WERI-Rb-1 (cell line): ENCODE measurements around the gene DOCK11.

Experiments
- DNase-seq: peaks from one replicate; pipeline ENCODE4 v3.0.0-alpha.2; 2020
- H3K27ac ChIP-seq: fragments of 250-450 bp; sonication (Bioruptor Pico); 2 replicates; pipeline ENCODE4 v1.5.1; 2020; ENCODE audit warnings: mild to moderate bottlenecking, moderate library complexity
- H3K27me3 ChIP-seq: fragments of 250-450 bp; sonication (Bioruptor Pico); 2 replicates; pipeline ENCODE4 v1.5.1; 2021; ENCODE audit warnings: mild to moderate bottlenecking, low read depth, moderate library complexity; ENCODE audit not compliant: insufficient read depth, severe bottlenecking
- H3K36me3 ChIP-seq: fragments of 250-450 bp; sonication (Bioruptor Pico); 2 replicates; pipeline ENCODE4 v1.5.1; 2020; ENCODE audit warnings: mild to moderate bottlenecking, moderate library complexity
- H3K4me3 ChIP-seq: 2 replicates; pipeline ENCODE4 v1.5.1; 2011; ENCODE audit warnings: low read depth, mild to moderate bottlenecking, control low read depth, low read length
- H3K9me3 ChIP-seq: fragments of 250-450 bp; sonication (Bioruptor Pico); 2 replicates; pipeline ENCODE4 v1.5.1; 2021; ENCODE audit warnings: mild to moderate bottlenecking, moderate library complexity; ENCODE audit not compliant: severe bottlenecking
- TF ChIP-seq, protein P1 (sequence below): IDR thresholded peaks from 2 replicates; pipeline ENCODE4 v1.5.1; 2011; ENCODE audit warnings: low read depth, mild to moderate bottlenecking, control low read depth, inconsistent platforms, low read length

Gene DOCK11

DNA sequence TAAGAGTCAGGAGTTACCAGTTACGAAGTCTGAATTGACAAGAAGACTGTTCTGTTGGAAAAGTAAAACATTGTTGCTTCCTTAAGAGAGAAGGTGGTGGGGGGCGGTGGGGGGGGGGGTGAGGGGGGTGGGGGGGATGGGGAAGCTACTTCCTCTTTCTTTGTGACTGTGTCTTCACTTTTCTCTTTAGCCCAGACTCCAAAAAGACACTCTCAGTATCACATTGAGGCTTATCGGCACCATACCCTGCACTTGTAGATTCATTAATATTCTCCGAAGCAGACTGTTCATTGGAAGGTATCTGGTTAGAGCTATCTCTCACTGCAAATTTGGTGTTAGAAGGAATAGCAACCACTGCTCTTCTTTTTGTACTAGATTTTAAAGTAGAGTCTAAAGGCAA, 137.2 kb downstream of the DOCK11 start:
- Histone ChIP-seq H3K27ac (no peak overlapping the region), H3K4me3 (no peak overlapping the region), H3K36me3 (no peaks in the 10 kb centered on the region), H3K9me3 (no peaks in the 10 kb centered on the region), H3K27me3 (peaks cover 13% of the 10 kb centered on the region)
- no peak for DNase-seq
- TF ChIP-seq, protein P1, sequence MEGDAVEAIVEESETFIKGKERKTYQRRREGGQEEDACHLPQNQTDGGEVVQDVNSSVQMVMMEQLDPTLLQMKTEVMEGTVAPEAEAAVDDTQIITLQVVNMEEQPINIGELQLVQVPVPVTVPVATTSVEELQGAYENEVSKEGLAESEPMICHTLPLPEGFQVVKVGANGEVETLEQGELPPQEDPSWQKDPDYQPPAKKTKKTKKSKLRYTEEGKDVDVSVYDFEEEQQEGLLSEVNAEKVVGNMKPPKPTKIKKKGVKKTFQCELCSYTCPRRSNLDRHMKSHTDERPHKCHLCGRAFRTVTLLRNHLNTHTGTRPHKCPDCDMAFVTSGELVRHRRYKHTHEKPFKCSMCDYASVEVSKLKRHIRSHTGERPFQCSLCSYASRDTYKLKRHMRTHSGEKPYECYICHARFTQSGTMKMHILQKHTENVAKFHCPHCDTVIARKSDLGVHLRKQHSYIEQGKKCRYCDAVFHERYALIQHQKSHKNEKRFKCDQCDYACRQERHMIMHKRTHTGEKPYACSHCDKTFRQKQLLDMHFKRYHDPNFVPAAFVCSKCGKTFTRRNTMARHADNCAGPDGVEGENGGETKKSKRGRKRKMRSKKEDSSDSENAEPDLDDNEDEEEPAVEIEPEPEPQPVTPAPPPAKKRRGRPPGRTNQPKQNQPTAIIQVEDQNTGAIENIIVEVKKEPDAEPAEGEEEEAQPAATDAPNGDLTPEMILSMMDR: no peak

DNA sequence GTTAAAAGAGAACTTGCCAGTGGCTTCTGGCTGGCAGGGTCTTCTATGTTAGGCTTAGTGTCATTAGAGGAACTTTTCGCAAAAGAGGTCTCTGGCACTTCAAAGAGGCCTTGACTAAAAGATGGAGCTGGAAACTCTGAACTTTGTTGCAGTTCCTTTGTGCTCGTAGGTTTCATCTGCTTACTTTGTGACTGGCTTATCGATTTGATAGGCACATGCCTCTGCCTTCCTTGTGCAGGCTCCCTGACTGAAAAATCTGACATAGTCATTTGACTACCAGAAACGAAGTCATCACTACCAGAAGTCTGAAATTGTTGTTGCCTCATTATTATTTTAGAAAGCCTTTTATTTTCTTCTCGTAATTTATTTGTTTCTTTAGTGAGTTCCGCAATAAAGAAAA, 137.9 kb downstream of the DOCK11 start:
- no peaks in the 10 kb centered on the region for H3K9me3 ChIP-seq
- H3K27me3 ChIP-seq: peaks cover 12% of the 10 kb centered on the region

DNA sequence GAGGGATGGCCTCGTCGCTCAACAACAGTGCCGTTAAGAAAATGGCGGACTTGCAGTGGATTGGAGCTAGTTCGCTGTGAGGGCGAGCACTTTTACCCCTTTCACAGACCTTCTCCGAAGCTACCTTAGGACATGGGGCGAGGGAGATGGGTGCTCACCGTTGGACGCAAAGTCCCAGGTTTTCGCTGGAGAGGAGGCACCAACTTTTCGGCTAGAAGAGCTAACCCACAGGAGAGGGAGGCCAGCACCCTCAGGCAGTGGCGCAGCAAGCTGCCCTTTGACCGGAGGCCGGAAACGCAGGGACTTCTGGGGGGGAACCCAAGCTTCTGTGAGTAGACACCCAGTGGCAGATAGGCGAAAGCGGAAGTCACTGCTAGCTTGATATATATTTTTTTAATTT, 138.7 kb downstream of the DOCK11 start:
- TF ChIP-seq, protein P1: no peak
- no peak overlapping the region for H3K27ac ChIP-seq
- no peaks in the 10 kb centered on the region for H3K36me3 ChIP-seq

More for the DNA sequence above, 137.9 kb downstream of the DOCK11 start:
- TF ChIP-seq, protein P1: no peak
- H3K4me3 ChIP-seq: no peak overlapping the region
- DNase-seq: no peak
- H3K36me3 ChIP-seq: no peaks in the 10 kb centered on the region
- H3K27ac ChIP-seq: no peak overlapping the region

DNA sequence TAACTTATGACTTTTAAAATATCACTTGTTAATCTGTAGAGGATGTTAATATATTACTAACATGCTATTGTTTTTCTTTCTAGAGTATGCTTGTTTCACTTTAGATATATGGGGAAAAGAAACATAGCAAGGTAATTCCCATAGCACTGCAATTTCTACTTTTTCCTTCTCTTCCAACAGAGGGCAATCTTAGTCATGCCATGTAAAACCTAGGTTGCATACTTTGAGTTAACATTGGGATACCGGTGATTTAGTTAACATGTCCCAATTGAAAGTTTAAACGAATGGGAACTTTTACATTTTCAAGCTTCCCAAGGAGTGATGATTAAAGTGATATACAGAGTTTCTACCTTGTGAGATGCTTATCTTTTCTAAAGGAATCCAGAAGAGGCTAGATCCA, 142.4 kb downstream of the DOCK11 start:
- no peak overlapping the region for H3K4me3 ChIP-seq
- TF ChIP-seq, protein P1: no peak; the same call in 1 of the 2 replicates
- no peak for DNase-seq
- H3K9me3 ChIP-seq: no peaks in the 10 kb centered on the region
- H3K27ac ChIP-seq: no peak overlapping the region
- H3K36me3 ChIP-seq: no peaks in the 10 kb centered on the region
- peaks cover 5% of the 10 kb centered on the region for H3K27me3 ChIP-seq

More for the DNA sequence above, 138.7 kb downstream of the DOCK11 start:
- Histone ChIP-seq H3K27me3 (peaks cover 11% of the 10 kb centered on the region), H3K4me3 (no peak overlapping the region), H3K9me3 (no peaks in the 10 kb centered on the region)
- no peak for DNase-seq

DNA sequence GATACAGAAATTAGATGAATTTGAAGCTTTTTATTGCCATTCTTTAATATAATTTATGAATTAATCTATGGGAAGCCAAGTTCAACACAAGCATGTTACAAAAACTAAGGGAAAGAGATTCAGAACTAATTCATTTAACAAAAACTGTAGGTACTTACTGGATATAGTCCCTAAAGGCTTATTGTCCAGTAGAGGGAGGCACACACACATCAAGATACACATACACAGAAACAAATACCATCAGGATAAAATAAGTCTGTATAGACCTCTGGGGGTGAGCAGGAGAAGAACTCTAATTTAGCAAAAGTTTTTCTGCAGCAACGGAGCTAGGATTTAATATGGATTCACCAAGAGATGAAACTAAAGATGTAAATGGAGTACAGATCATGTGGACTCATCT, 148.8 kb downstream of the DOCK11 start:
- no peak overlapping the region for H3K4me3 ChIP-seq
- no peak overlapping the region for H3K27ac ChIP-seq
- DNase-seq: no peak
- H3K9me3 ChIP-seq: no peaks in the 10 kb centered on the region
- TF ChIP-seq, protein P1: no peak
- H3K27me3 ChIP-seq: no peaks in the 10 kb centered on the region
- H3K36me3 ChIP-seq: no peaks in the 10 kb centered on the region

DNA sequence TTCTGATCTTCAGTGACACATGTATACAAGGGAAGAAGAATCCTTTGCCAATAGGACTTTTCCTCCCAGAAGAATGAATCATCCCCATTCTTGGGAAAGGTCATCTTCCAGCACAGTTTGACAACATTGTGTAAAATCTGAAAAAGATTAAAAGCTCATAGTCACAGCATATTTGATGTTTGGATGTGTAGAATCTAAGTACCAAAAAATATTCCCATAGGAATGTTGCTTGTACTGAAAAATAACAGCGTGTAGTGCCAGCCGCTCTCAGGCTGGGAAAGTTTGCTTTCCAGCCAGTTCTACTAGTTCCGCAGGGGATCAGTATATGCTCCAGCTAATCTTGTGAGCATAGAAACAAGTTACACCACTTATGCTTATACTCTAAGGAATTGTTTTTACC, 157.1 kb downstream of the DOCK11 start:
- H3K27ac ChIP-seq: no peak overlapping the region
- TF ChIP-seq, protein P1: no peak
- H3K27me3 ChIP-seq: no peaks in the 10 kb centered on the region
- DNase-seq: no peak
- H3K9me3 ChIP-seq: no peaks in the 10 kb centered on the region
- H3K4me3 ChIP-seq: no peak overlapping the region
- no peaks in the 10 kb centered on the region for H3K36me3 ChIP-seq
